OCI-LY3 (cell line): Measurements from ENCODE around the gene ZSCAN12.

ENCODE experiments used
- EZH2phosphoT487 ChIP-seq: fragments of 200-600 bp; shearing (Covaris generic); IDR thresholded peaks from 2 replicates; pipeline ENCODE4 v1.6.1; 2018; ENCODE audit warnings: antibody characterized with exemption, mixed run types, low read depth
- TF ChIP-seq, protein P1 (sequence below): fragments of 200-600, 300-600 bp; sonication (generic); IDR thresholded peaks from 2 replicates; pipeline ENCODE4 v1.5.1; 2014; ENCODE audit warnings: antibody characterized with exemption, low read length, low read depth

- TF ChIP-seq, protein P1, sequence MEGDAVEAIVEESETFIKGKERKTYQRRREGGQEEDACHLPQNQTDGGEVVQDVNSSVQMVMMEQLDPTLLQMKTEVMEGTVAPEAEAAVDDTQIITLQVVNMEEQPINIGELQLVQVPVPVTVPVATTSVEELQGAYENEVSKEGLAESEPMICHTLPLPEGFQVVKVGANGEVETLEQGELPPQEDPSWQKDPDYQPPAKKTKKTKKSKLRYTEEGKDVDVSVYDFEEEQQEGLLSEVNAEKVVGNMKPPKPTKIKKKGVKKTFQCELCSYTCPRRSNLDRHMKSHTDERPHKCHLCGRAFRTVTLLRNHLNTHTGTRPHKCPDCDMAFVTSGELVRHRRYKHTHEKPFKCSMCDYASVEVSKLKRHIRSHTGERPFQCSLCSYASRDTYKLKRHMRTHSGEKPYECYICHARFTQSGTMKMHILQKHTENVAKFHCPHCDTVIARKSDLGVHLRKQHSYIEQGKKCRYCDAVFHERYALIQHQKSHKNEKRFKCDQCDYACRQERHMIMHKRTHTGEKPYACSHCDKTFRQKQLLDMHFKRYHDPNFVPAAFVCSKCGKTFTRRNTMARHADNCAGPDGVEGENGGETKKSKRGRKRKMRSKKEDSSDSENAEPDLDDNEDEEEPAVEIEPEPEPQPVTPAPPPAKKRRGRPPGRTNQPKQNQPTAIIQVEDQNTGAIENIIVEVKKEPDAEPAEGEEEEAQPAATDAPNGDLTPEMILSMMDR: no peak
- TF ChIP-seq EZH2phosphoT487: no peak
Observed at GRCh38 chr6:28395918-28396317, 3.6 kb downstream of the ZSCAN12 start.
